A549 (cell line): ENCODE data around the gene FSCB.

Experiments used
- CHD2 ChIP-seq: fragments of 150-350 bp; IDR thresholded peaks from 2 replicates; pipeline ENCODE4 v1.6.1; 2014; ENCODE audit warnings: low read length; ENCODE audit not compliant: partially characterized antibody
- HOXA7 ChIP-seq: fragments of 250-450 bp; sonication (Bioruptor Pico); IDR thresholded peaks from 2 replicates; pipeline ENCODE4 v1.5.0; 2020; ENCODE audit warnings: mild to moderate bottlenecking, moderate library complexity
- KDM1A ChIP-seq: fragments of 200-600 bp; sonication (generic); IDR thresholded peaks from 2 replicates; pipeline ENCODE4 v1.6.1; 2016; ENCODE audit warnings: low read depth, mild to moderate bottlenecking
- MAFK ChIP-seq: fragments of 450-650 bp; IDR thresholded peaks from 2 replicates; pipeline ENCODE4 v1.6.1; 2014; ENCODE audit not compliant: partially characterized antibody
- MYC ChIP-seq: IDR thresholded peaks from 2 replicates; pipeline ENCODE4 v1.6.1; 2012; ENCODE audit warnings: mild to moderate bottlenecking, inconsistent platforms, low read length, improper control_type of control experiment, borderline replicate concordance
- PHF8 ChIP-seq: fragments of 200-600 bp; sonication (generic); IDR thresholded peaks from 2 replicates; pipeline ENCODE4 v1.6.1; 2016; ENCODE audit warnings: low read depth, mild to moderate bottlenecking, antibody characterized with exemption, moderate library complexity, borderline replicate concordance
- RAD21 ChIP-seq, 2 experiments: fragments of >200 bp in 1 of 2; sonication (Bioruptor Twin) in 1 of 2; formaldehyde crosslinking in 1 of 2; IDR thresholded peaks in 1 of 2; conservative IDR thresholded peaks in 1 of 2; 2 replicates in 1 of 2; 3 replicates in 1 of 2; pipeline ENCODE4 v1.6.1; 2012 to 2018; ENCODE audit warnings: inconsistent platforms in 1 of 2
- RCOR1 ChIP-seq: fragments of 150-350 bp; IDR thresholded peaks from 2 replicates; pipeline ENCODE4 v1.6.1; 2014; ENCODE audit warnings: antibody characterized with exemption, low read length, low read depth
- RFX5 ChIP-seq: fragments of 450-650 bp; IDR thresholded peaks from 2 replicates; pipeline ENCODE4 v1.7.1; 2014; ENCODE audit warnings: antibody characterized with exemption, mild to moderate bottlenecking, moderate library complexity
- SMC3 ChIP-seq: fragments of >200 bp; sonication (Bioruptor Twin); formaldehyde crosslinking; IDR thresholded peaks from 3 replicates; pipeline ENCODE4 v1.6.1; 2018; ENCODE audit warnings: inconsistent platforms
- TF ChIP-seq, protein P1 (sequence below): fragments of >200 bp; sonication (Bioruptor Twin); formaldehyde crosslinking; IDR thresholded peaks from 3 replicates; pipeline ENCODE4 v1.5.1; 2016
- TF ChIP-seq, protein P2 (sequence below): IDR thresholded peaks from 2 replicates; pipeline ENCODE4 v1.6.1; 2012
- TF ChIP-seq, protein P3 (sequence below): fragments of 450-650 bp; IDR thresholded peaks from 2 replicates; pipeline ENCODE4 v1.6.1; 2014; ENCODE audit warnings: antibody characterized with exemption
- TF ChIP-seq, protein P4 (sequence below): fragments of 200-600 bp; sonication (generic); IDR thresholded peaks from 2 replicates; pipeline ENCODE4 v1.6.1; 2016; ENCODE audit warnings: antibody characterized with exemption, mild to moderate bottlenecking, moderate library complexity

DNA sequence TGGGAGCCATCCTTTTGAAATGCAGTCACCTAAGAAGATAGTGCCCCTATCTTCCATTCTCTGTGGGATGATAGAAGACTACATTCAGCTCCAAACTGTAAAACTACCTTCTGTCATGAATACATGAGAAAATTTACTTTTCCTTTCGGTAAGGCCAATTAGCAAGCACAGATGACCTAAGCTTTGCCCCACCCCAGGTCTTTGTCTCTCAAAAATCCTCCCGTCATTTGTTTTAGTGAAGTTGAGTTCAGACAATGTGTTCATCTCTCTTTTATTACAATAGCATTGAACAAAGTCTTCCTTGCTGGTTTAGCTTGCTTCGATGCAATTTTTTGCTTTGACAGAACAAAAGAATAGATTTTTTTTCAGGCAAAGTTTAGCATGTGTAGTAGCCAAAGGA, 18.2 kb upstream of the FSCB start:
- TF ChIP-seq, protein P1, sequence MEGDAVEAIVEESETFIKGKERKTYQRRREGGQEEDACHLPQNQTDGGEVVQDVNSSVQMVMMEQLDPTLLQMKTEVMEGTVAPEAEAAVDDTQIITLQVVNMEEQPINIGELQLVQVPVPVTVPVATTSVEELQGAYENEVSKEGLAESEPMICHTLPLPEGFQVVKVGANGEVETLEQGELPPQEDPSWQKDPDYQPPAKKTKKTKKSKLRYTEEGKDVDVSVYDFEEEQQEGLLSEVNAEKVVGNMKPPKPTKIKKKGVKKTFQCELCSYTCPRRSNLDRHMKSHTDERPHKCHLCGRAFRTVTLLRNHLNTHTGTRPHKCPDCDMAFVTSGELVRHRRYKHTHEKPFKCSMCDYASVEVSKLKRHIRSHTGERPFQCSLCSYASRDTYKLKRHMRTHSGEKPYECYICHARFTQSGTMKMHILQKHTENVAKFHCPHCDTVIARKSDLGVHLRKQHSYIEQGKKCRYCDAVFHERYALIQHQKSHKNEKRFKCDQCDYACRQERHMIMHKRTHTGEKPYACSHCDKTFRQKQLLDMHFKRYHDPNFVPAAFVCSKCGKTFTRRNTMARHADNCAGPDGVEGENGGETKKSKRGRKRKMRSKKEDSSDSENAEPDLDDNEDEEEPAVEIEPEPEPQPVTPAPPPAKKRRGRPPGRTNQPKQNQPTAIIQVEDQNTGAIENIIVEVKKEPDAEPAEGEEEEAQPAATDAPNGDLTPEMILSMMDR, result no peak
- TF ChIP-seq KDM1A (no peak), MAFK (no peak), PHF8 (no peak), RFX5 (no peak), HOXA7 (no peak), SMC3 (no peak), MYC (no peak), CHD2 (no peak), RCOR1 (no peak), RAD21 (conservative IDR thresholded peaks at IDR 0.05 in 1 of 2, IDR thresholded peaks at IDR 0.05 in 1 of 2) (no peak)
- TF ChIP-seq, protein P2, sequence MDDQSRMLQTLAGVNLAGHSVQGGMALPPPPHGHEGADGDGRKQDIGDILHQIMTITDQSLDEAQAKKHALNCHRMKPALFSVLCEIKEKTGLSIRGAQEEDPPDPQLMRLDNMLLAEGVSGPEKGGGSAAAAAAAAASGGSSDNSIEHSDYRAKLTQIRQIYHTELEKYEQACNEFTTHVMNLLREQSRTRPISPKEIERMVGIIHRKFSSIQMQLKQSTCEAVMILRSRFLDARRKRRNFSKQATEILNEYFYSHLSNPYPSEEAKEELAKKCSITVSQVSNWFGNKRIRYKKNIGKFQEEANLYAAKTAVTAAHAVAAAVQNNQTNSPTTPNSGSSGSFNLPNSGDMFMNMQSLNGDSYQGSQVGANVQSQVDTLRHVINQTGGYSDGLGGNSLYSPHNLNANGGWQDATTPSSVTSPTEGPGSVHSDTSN, result no peak
- TF ChIP-seq, protein P3, sequence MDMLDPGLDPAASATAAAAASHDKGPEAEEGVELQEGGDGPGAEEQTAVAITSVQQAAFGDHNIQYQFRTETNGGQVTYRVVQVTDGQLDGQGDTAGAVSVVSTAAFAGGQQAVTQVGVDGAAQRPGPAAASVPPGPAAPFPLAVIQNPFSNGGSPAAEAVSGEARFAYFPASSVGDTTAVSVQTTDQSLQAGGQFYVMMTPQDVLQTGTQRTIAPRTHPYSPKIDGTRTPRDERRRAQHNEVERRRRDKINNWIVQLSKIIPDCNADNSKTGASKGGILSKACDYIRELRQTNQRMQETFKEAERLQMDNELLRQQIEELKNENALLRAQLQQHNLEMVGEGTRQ, result no peak
- TF ChIP-seq, protein P4, sequence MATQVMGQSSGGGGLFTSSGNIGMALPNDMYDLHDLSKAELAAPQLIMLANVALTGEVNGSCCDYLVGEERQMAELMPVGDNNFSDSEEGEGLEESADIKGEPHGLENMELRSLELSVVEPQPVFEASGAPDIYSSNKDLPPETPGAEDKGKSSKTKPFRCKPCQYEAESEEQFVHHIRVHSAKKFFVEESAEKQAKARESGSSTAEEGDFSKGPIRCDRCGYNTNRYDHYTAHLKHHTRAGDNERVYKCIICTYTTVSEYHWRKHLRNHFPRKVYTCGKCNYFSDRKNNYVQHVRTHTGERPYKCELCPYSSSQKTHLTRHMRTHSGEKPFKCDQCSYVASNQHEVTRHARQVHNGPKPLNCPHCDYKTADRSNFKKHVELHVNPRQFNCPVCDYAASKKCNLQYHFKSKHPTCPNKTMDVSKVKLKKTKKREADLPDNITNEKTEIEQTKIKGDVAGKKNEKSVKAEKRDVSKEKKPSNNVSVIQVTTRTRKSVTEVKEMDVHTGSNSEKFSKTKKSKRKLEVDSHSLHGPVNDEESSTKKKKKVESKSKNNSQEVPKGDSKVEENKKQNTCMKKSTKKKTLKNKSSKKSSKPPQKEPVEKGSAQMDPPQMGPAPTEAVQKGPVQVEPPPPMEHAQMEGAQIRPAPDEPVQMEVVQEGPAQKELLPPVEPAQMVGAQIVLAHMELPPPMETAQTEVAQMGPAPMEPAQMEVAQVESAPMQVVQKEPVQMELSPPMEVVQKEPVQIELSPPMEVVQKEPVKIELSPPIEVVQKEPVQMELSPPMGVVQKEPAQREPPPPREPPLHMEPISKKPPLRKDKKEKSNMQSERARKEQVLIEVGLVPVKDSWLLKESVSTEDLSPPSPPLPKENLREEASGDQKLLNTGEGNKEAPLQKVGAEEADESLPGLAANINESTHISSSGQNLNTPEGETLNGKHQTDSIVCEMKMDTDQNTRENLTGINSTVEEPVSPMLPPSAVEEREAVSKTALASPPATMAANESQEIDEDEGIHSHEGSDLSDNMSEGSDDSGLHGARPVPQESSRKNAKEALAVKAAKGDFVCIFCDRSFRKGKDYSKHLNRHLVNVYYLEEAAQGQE, result no peak
